ENCODE measurements around the gene PPDPF. TPM values are rescaled to one million over a fixed set of nuclear protein-coding genes. Genes with fewer than 3 reads are reported as not detected.

PPDPF gene
- total RNA-seq, 4 donors from 2014 or later = 122 to 426 (median 348) TPM

DNA sequence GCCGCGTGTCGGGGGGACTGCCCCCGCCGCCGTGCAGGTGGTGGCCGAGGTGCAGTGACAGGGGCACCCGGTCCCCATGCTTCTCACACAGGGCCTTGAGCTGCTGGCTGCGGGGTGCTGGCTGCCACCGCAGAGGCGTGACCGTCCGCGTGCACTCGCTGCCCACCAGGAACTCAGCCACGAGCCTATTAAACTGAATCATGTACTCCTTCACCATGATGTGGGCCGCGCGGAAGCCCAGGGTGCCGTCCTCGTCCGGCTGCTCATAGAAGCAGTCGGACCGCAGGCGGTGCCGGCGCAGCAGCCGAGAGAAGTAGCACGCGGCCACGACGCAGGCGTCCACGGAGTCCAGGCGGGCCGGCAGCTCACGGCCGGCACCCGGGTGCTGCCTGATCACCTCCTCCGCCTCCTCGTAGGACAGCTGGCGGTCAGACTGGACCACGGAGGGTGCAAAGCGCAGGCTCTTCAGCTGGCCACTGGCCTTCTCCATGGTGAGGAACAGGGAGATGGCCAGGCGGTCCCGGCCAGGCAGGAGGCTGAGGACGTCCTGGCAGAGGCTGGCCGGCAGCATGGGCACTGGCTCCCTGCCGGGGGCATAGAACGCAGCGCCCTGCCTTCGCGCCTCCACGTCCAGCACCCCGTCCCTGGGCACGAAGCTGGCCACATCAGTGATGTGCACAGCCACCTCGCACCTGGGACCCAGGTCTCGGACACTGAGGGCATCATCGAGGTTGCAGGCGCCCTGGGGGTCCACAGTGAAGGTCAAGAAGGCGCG, 43.7 kb downstream of the PPDPF start:
- WGBS, 2 donors = 90 to 98% methylated on average over 30 to 55 of the region's 62 CpGs
- H3K4me3 ChIP-seq (ENCODE audit: low read depth, poor library complexity, severe bottlenecking) = no peak overlapping the region
- intact Hi-C loops (cut with DNase I; ENCODE audit: low total_unique reads) = no loop called here
- no peak for DNase-seq (ENCODE audit: low spot score in 2 of 2)
- TF ChIP-seq, protein P1, sequence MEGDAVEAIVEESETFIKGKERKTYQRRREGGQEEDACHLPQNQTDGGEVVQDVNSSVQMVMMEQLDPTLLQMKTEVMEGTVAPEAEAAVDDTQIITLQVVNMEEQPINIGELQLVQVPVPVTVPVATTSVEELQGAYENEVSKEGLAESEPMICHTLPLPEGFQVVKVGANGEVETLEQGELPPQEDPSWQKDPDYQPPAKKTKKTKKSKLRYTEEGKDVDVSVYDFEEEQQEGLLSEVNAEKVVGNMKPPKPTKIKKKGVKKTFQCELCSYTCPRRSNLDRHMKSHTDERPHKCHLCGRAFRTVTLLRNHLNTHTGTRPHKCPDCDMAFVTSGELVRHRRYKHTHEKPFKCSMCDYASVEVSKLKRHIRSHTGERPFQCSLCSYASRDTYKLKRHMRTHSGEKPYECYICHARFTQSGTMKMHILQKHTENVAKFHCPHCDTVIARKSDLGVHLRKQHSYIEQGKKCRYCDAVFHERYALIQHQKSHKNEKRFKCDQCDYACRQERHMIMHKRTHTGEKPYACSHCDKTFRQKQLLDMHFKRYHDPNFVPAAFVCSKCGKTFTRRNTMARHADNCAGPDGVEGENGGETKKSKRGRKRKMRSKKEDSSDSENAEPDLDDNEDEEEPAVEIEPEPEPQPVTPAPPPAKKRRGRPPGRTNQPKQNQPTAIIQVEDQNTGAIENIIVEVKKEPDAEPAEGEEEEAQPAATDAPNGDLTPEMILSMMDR (IDR thresholded peaks at IDR 0.05) = no peak
- TF ChIP-seq POLR2A (IDR thresholded peaks at IDR 0.05) = no peak

DNA sequence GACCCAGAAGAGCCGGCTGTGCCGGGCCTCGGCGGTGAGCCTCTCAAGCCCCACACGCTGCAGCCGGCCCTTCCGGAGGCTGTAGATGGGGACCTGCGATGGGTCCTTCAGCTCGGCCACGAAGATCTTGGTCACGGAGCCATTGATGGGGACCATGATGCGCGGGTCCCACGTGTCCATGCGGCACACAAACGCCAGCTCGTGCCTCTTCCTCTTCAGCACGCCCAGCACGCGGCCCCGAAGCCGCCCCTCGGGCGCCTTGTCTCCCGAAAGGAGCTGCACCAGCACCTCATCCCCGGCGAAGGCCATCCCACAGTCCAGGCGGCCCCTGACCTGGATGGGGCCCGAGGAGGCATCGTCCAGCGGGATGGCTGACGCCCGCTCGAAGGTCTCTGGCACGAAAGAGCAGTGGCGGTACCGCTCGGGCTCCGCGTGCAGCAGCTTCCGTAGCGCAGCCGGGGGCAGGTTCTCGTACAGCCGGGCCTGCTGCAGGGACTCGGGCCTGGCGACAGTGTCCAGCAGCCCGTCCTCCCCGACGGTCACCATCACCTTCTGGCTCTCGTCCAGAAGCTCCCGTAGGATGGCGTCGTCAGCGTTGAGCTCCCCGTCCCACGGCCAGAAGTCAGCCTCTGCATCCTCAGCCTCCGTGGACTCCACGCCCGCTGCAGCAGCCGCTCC, 44.6 kb downstream of the PPDPF start:
- WGBS, 2 donors = 93 to 95% methylated on average over 45 to 53 of the region's 61 CpGs
- no peak for DNase-seq (ENCODE audit: low spot score in 2 of 2)
- intact Hi-C loops (cut with DNase I; ENCODE audit: low total_unique reads) = no loop called here
- no peak overlapping the region for H3K4me3 ChIP-seq (ENCODE audit: low read depth, poor library complexity, severe bottlenecking)
- TF ChIP-seq, protein P1 (IDR thresholded peaks at IDR 0.05) = no peak

DNA sequence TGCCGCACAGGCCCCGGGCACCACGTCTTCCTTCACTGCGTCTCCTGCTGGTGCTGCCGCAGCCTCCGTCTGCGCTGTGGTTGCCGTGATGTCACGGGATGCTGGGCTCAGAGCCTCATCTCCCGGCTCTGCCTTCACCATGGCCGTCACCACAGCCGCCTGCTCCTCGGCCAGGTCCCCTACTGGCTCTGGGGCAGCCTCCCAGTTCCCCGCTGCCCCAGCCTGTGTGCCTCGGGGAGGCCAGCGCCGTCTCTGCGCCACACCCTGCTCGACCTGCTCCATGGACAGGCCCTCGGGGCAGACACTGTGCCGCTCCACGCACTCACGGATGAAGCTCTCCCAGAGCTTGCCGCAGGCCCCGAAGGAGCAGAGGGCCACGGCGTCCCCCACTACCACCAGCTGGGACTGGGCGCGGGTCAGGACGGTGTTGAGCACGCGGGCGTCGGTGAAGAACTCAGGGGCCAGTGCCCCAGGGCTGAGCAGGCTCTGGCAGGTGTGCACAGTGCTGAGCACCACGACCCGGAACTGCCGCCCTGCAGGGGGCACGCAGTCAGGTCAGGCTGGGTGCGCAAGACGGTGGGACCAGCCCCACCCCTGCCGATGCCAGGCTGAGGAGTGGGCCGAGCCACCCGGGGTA, 45.3 kb downstream of the PPDPF start:
- WGBS, 2 donors = 88 to 91% methylated on average over 37 to 42 of the region's 43 CpGs
- no peak overlapping the region for H3K4me3 ChIP-seq (ENCODE audit: low read depth, poor library complexity, severe bottlenecking)
- no peak for TF ChIP-seq POLR2A (IDR thresholded peaks at IDR 0.05)
- TF ChIP-seq, protein P1 (IDR thresholded peaks at IDR 0.05) = no peak
- no peak for DNase-seq (ENCODE audit: low spot score in 2 of 2)
- intact Hi-C loops (cut with DNase I; ENCODE audit: low total_unique reads) = no loop called here

DNA sequence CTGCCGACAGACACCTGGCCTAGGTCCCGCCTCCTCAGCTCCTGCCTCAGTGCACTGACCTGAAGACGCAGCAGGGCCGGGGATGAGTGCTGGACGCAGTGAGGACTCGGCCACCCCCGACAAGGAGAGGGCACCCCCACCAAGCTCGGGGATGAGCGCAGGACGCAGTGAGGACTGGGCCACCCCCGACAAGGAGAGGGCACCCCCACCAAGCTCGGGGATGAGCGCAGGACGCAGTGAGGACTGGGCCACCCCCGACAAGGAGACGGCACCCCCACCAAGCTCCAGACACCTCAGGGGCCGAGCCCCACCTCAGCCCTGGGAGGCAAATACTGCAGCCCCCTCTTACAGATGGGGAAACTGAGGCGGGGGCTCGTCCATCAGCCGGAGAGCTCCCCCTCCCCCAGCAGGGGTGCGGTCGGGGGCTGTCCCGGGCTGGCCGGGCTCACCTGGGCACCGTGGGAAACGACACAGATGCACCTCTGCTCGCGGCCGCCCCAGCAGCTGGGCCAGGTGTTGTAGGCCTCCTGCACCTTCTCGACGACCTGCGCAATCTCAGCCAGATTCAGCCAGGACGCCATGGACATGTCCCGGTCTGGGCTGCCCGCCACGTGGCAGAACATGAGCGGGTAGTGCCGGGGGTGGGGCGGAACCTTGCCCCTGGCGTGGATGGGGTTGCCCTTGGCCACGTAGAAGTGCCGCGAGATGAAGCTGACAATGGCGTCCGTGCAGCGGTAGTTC, 46.0 kb downstream of the PPDPF start:
- no peak overlapping the region for H3K4me3 ChIP-seq (ENCODE audit: low read depth, poor library complexity, severe bottlenecking)
- DNase-seq (ENCODE audit: low spot score in 2 of 2) = no peak
- TF ChIP-seq, protein P1 (IDR thresholded peaks at IDR 0.05) = no peak
- TF ChIP-seq POLR2A (IDR thresholded peaks at IDR 0.05) = no peak
- WGBS, 2 donors = 88 to 90% methylated on average over 31 to 46 of the region's 46 CpGs
- intact Hi-C loops (cut with DNase I; ENCODE audit: low total_unique reads) = no loop called here

DNA sequence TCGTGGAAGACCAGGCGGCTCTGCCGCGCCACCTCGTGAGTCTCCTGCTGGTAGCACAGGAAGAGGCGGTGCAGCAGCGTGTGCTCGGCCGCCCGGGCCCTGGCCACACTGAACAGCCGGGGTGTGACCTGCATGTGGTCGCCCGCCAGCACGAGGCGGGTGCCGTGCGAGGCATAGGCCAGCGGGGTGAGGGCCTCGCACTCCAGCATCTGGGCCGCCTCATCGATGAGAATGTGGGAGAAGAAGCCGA, 46.5 kb downstream of the PPDPF start:
- TF ChIP-seq, protein P1 (IDR thresholded peaks at IDR 0.05) = no peak
- TF ChIP-seq POLR2A (IDR thresholded peaks at IDR 0.05) = no peak
- intact Hi-C loops (cut with DNase I; ENCODE audit: low total_unique reads) = no loop called here
- H3K4me3 ChIP-seq (ENCODE audit: low read depth, poor library complexity, severe bottlenecking) = no peak overlapping the region
- DNase-seq (ENCODE audit: low spot score in 2 of 2) = no peak
- 90 to 91% methylated on average over 15 to 22 of the region's 22 CpGs for WGBS, 2 donors
